Sigmoid colon (tissue), 4 donors: ENCODE results near the gene RHOJ.

ENCODE experiments used
- POLR2A ChIP-seq, 2 donors: fragments of 450-650 bp; IDR thresholded peaks; one replicate each; pipeline ENCODE4 v1.6.1; 2016; ENCODE audit warnings: antibody characterized with exemption in 2 of 2, mild to moderate bottlenecking in 2 of 2, moderate library complexity in 2 of 2
- POLR2AphosphoS5 ChIP-seq, 4 donors: sonication (generic); formaldehyde crosslinking; IDR thresholded peaks; one replicate each; pipeline ENCODE4 v1.6.1; 2017; ENCODE audit warnings: antibody characterized with exemption in 4 of 4
- TF ChIP-seq, protein P1 (sequence below), 4 experiments: fragments of 450-650 bp in 3 of 4; fragments of 200-600 bp in 1 of 4; IDR thresholded peaks; one replicate each; pipeline ENCODE4 v1.5.1; 2016 to 2019; ENCODE audit warnings: antibody characterized with exemption in 4 of 4, mild to moderate bottlenecking in 3 of 4, moderate library complexity in 2 of 4

DNA sequence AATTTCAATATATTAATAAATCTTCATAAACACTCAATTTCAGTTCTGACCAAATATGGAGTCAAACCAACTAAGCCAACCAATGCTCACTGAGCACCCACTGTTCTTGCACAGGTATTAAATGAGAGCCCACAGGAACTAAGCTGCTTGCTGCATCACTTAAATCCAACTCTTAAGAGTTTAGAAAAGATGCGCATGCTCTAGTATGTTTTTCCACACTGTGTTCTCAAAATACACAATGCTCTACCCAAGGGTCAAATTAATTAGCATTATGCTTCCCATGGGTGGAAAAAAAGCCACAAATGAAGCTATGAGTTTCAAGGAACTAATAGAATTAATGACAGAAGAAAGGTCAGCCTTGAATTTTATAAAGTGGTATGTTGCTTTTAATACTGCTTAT is 118.2 kb downstream of the RHOJ start:
- no peak for TF ChIP-seq POLR2A (IDR thresholded peaks at IDR 0.05)
- TF ChIP-seq POLR2AphosphoS5 (IDR thresholded peaks at IDR 0.05) = no peak
- TF ChIP-seq, protein P1, sequence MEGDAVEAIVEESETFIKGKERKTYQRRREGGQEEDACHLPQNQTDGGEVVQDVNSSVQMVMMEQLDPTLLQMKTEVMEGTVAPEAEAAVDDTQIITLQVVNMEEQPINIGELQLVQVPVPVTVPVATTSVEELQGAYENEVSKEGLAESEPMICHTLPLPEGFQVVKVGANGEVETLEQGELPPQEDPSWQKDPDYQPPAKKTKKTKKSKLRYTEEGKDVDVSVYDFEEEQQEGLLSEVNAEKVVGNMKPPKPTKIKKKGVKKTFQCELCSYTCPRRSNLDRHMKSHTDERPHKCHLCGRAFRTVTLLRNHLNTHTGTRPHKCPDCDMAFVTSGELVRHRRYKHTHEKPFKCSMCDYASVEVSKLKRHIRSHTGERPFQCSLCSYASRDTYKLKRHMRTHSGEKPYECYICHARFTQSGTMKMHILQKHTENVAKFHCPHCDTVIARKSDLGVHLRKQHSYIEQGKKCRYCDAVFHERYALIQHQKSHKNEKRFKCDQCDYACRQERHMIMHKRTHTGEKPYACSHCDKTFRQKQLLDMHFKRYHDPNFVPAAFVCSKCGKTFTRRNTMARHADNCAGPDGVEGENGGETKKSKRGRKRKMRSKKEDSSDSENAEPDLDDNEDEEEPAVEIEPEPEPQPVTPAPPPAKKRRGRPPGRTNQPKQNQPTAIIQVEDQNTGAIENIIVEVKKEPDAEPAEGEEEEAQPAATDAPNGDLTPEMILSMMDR (IDR thresholded peaks at IDR 0.05) = no peak
